ENCODE results near the gene CMSS1. TPM values are rescaled to one million over a fixed set of nuclear protein-coding genes. Genes with fewer than 3 reads are reported as not detected.

Gene CMSS1
- total RNA-seq, 1 donor from 2014 or later, result 35.7 TPM

DNA sequence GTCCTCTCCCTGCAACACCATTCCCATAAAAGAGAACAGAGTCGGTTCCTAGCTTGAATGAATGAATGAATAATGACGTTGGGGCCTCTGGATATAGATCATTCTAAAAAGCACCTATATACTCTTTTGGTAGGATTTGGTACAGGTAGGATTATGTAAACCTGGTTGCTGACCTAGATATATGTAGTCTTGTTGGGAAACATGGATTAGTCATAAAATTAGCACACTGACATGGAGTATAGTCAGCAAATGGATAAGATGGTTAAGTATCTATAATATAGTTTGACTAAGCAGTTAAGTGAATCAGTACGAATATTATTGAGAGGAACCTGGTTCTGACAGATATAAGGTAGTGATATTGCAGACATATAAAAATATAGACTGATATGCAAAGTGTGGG is 154.1 kb downstream of the CMSS1 start:
- Mint-ChIP-seq H3K27me3 (no peaks in the 10 kb centered on the region), H3K4me3 (ENCODE audit: low read depth) (no peak overlapping the region), H3K36me3 (ENCODE audit: insufficient read depth) (peaks cover 1% of the 10 kb centered on the region), H3K4me1 (ENCODE audit: low read depth) (peaks cover 11% of the 10 kb centered on the region), H3K9me3 (ENCODE audit: low read depth) (peaks cover 2% of the 10 kb centered on the region), H3K27ac (no peak overlapping the region)
- TF ChIP-seq, protein P1, sequence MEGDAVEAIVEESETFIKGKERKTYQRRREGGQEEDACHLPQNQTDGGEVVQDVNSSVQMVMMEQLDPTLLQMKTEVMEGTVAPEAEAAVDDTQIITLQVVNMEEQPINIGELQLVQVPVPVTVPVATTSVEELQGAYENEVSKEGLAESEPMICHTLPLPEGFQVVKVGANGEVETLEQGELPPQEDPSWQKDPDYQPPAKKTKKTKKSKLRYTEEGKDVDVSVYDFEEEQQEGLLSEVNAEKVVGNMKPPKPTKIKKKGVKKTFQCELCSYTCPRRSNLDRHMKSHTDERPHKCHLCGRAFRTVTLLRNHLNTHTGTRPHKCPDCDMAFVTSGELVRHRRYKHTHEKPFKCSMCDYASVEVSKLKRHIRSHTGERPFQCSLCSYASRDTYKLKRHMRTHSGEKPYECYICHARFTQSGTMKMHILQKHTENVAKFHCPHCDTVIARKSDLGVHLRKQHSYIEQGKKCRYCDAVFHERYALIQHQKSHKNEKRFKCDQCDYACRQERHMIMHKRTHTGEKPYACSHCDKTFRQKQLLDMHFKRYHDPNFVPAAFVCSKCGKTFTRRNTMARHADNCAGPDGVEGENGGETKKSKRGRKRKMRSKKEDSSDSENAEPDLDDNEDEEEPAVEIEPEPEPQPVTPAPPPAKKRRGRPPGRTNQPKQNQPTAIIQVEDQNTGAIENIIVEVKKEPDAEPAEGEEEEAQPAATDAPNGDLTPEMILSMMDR (IDR thresholded peaks at IDR 0.05; ENCODE audit: unreplicated experiment), result no peak
- DNase-seq (ENCODE audit: low spot score, unreplicated experiment), result no peak

DNA sequence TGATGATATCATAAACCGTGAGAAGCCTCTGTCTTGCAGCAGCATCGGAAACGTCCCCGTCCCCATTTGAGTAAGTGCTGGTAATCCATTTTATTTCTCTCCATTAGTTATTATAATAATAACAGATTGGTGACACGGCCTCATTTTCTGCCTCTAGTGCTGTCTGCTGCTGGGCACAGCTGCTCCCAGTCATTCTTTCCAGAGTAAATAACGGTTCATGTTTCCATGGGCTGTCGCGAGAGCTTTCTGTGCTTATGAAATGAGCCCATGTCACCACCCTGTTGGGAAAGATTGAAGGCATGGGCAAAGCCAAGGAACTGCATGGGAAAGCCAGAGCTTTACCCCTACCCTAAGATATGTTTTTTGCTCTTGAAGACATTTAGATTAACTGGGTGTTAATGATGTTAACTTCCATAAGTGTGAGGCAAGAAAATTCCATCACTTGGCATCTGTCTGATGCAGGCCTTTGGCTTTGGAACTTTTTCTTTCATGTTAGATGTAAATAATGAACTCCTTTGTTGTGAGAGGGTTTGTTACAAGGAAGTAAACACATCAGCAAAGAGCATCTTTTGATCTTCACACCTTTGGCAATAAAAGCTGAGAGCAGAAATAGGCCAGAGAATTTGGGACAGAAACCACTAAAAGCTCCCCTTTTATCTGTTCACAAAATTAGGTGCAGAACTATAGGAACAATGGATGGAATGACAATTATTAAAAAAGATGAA is 154.9 kb downstream of the CMSS1 start:
- no peak overlapping the region for H3K27ac Mint-ChIP-seq
- no peak for DNase-seq (ENCODE audit: low spot score, unreplicated experiment)
- TF ChIP-seq, protein P1 (IDR thresholded peaks at IDR 0.05; ENCODE audit: unreplicated experiment), result no peak
- H3K4me1 Mint-ChIP-seq (ENCODE audit: low read depth), result peaks cover 11% of the 10 kb centered on the region
- H3K9me3 Mint-ChIP-seq (ENCODE audit: low read depth), result peaks cover 7% of the 10 kb centered on the region
- H3K27me3 Mint-ChIP-seq, result no peaks in the 10 kb centered on the region
- peaks cover 3% of the 10 kb centered on the region for H3K36me3 Mint-ChIP-seq (ENCODE audit: insufficient read depth)
- H3K4me3 Mint-ChIP-seq (ENCODE audit: low read depth), result no peak overlapping the region

DNA sequence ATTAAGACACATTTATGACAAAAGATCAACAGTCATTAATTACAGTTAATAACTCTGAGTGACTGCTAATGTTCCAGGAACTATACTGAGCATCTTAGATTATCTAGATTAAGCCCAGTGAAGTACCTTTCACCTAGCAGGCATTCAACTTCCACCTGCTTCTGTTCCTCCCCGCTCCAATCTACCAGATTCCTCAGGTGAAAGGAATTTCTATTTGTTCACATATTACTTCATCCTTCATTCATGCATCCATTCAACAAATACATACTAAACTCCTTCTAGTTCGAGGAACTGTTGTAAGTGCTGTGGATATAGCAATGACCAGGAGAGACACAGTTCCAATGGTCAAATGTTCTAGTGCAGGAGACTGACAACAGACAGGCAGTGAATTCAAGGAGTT is 157.3 kb downstream of the CMSS1 start:
- H3K27ac Mint-ChIP-seq, result no peak overlapping the region
- DNase-seq (ENCODE audit: low spot score, unreplicated experiment), result no peak
- H3K9me3 Mint-ChIP-seq (ENCODE audit: low read depth), result peaks cover 7% of the 10 kb centered on the region
- peaks cover 7% of the 10 kb centered on the region for H3K4me1 Mint-ChIP-seq (ENCODE audit: low read depth)
- TF ChIP-seq, protein P1 (IDR thresholded peaks at IDR 0.05; ENCODE audit: unreplicated experiment), result no peak
- peaks cover 3% of the 10 kb centered on the region for H3K36me3 Mint-ChIP-seq (ENCODE audit: insufficient read depth)
- H3K4me3 Mint-ChIP-seq (ENCODE audit: low read depth), result no peak overlapping the region
- no peaks in the 10 kb centered on the region for H3K27me3 Mint-ChIP-seq

DNA sequence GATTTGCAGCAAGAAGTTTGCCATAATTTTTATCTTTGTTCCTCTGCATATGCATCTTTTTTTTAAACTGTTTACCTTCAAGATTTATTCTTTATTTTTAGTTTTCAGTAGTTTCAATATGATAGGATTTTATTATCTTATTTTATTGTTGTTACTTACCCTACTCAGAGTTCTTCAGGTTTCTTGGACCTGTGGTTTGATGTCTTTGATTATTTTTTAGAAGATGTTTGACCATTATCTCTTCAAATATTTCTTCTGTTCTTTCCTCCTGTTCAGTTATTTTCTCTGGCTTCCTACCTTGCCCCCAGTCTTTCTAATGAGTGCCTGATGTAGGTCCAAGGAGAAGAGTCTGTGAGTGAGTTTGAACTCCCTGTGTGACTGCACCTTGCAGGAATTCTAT is 158.9 kb downstream of the CMSS1 start:
- no peak overlapping the region for H3K27ac Mint-ChIP-seq

DNA sequence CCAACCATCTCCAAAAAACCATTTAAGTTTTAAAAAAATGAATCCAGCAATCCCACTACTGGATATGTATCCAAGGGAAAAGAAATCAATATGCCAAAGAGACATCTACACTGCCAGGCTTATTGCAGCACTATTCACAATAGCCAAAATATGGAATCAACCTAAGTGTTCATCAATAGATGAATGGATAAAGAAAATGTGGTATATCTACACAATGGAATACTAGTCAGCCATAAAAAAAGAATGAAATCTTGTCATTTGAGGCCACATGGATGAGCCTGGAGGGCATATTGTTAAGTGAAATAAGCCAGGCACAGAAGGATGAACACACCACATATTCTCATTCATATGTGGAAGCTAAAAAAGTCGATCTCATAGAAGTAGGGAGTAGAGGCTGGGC is 160.6 kb downstream of the CMSS1 start:
- H3K27ac Mint-ChIP-seq, result no peak overlapping the region
- peaks cover 7% of the 10 kb centered on the region for H3K4me1 Mint-ChIP-seq (ENCODE audit: low read depth)
- TF ChIP-seq, protein P1 (IDR thresholded peaks at IDR 0.05; ENCODE audit: unreplicated experiment), result no peak
- peaks cover 3% of the 10 kb centered on the region for H3K36me3 Mint-ChIP-seq (ENCODE audit: insufficient read depth)
- peaks cover 7% of the 10 kb centered on the region for H3K9me3 Mint-ChIP-seq (ENCODE audit: low read depth)
- no peak overlapping the region for H3K4me3 Mint-ChIP-seq (ENCODE audit: low read depth)
- DNase-seq (ENCODE audit: low spot score, unreplicated experiment), result no peak
- H3K27me3 Mint-ChIP-seq, result no peaks in the 10 kb centered on the region

More for the DNA sequence above, 158.9 kb downstream of the CMSS1 start:
- TF ChIP-seq, protein P1 (IDR thresholded peaks at IDR 0.05; ENCODE audit: unreplicated experiment), result no peak
- peaks cover 7% of the 10 kb centered on the region for H3K9me3 Mint-ChIP-seq (ENCODE audit: low read depth)
- no peaks in the 10 kb centered on the region for H3K27me3 Mint-ChIP-seq
- H3K4me1 Mint-ChIP-seq (ENCODE audit: low read depth), result peaks cover 7% of the 10 kb centered on the region
- peaks cover 3% of the 10 kb centered on the region for H3K36me3 Mint-ChIP-seq (ENCODE audit: insufficient read depth)
- no peak overlapping the region for H3K4me3 Mint-ChIP-seq (ENCODE audit: low read depth)
- no peak for DNase-seq (ENCODE audit: low spot score, unreplicated experiment)

Data from progenitor cell of endocrine pancreas (in vitro differentiated cells).